Brain microvascular endothelial cell (primary cell): Measurements from ENCODE around the gene PIK3C2G.
A peak's percentile ranks its signal among the peaks of the same experiment; 100 is the strongest.

ENCODE experiments used
- DNase-seq: peaks from one replicate; pipeline ENCODE4 v3.0.0-alpha.2; 2020
- H3K27ac ChIP-seq: fragments of 250-450 bp; sonication (Bioruptor Pico); 2 replicates; pipeline ENCODE4 v1.5.1; 2020; ENCODE audit warnings: mild to moderate bottlenecking, moderate library complexity
- H3K27me3 ChIP-seq: fragments of 250-450 bp; sonication (Bioruptor Pico); replicated peaks from 2 replicates; pipeline ENCODE4 v1.5.1; 2020; ENCODE audit warnings: mild to moderate bottlenecking
- H3K36me3 ChIP-seq: fragments of 250-450 bp; sonication (Bioruptor Pico); replicated peaks from 2 replicates; pipeline ENCODE4 v1.5.1; 2020; ENCODE audit warnings: mild to moderate bottlenecking
- H3K4me3 ChIP-seq: 2 replicates; pipeline ENCODE4 v1.5.1; 2011; ENCODE audit warnings: low read depth, mild to moderate bottlenecking, control low read depth, low read length, moderate library complexity
- CTCF ChIP-seq: IDR thresholded peaks from 2 replicates; pipeline ENCODE4 v1.5.1; 2011; ENCODE audit warnings: low read depth, mild to moderate bottlenecking, moderate library complexity, low read length, control low read depth, inconsistent platforms; ENCODE audit errors: missing control alignments
- in situ Hi-C: cut with HindIII; loops from 2 replicates; pipeline ENCODE4 v1.10.0; 2017; ENCODE audit warnings: low sequenced_read_pairs, low pct_ligation_motif_present

PIK3C2G gene

GRCh38 chr12:18424857-18425256 lies 163.5 kb downstream of the PIK3C2G start:
- H3K36me3 ChIP-seq = no peaks in the 10 kb centered on the region
- TF ChIP-seq CTCF = no peak
- no peak overlapping the region for H3K27ac ChIP-seq
- no peak for DNase-seq
- H3K27me3 ChIP-seq = no peaks in the 10 kb centered on the region
- in situ Hi-C loops = no loop called here
- H3K4me3 ChIP-seq = no peak overlapping the region

- TF ChIP-seq CTCF = no peak
- H3K4me3 ChIP-seq = no peak overlapping the region
- no peak overlapping the region for H3K27ac ChIP-seq
- in situ Hi-C loops = no loop called here
- no peak for DNase-seq
- H3K27me3 ChIP-seq = no peaks in the 10 kb centered on the region
- no peaks in the 10 kb centered on the region for H3K36me3 ChIP-seq
Observed at GRCh38 chr12:18427520-18427919, 166.2 kb downstream of the PIK3C2G start.

- no peak for DNase-seq
- in situ Hi-C loops = no loop called here
- H3K27me3 ChIP-seq = no peaks in the 10 kb centered on the region
- no peaks in the 10 kb centered on the region for H3K36me3 ChIP-seq
- no peak overlapping the region for H3K27ac ChIP-seq
- no peak for TF ChIP-seq CTCF
- H3K4me3 ChIP-seq = no peak overlapping the region
Observed at GRCh38 chr12:18428416-18428815, 167.1 kb downstream of the PIK3C2G start.

DNA sequence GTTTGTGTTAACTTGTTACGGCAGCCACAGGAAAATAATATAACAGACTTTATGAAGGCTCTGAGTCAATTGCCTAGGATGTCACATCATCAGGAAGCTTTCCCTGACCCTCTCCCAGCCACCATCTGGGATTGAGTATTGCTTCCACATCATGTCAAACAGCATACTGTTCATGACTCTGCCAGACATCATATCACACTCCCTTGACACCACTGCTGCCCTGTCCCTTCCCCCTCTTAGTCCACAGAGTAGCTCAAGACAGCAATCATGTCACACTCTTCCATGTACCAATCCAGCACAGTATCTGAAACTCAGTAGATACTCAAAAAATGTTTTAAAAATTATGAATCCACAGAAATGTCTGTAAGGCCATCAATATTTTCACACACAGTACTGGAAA lies 168.0 kb downstream of the PIK3C2G start:
- Histone ChIP-seq H3K27ac (no peak overlapping the region), H3K27me3 (no peaks in the 10 kb centered on the region), H3K36me3 (no peaks in the 10 kb centered on the region), H3K4me3 (no peak overlapping the region)
- no peak for TF ChIP-seq CTCF
- no peak for DNase-seq
- in situ Hi-C loops = no loop called here

DNA sequence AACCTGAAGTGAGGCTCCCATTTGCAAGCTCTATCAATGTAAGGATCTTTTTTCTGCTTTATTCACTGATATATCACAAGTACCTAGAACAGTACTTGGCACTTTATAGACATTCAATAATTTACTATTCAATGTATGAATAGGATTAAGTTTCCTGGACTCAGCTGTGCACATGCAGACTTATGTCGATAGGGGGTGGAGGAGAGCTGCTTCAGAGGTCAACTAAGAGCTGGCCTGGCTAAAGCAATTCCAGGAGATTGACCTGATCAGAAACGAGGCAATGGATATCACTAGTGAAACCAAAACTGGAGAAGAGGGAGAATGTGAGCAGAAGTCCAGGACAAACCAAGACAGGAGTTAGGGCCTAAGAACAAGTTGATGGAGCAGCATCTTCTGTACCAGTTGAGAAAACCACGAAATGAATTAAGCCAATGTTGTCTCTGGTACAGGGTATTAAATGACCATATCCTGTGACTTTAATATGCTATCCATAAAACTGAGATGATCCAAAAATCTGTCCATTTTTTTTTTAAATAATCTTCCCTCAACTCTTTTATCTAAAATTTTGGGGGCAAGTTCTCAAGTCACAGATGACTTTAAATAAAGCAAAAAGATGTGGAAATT lies 169.2 kb downstream of the PIK3C2G start:
- no peak overlapping the region for H3K27ac ChIP-seq
- in situ Hi-C loops = no loop called here
- TF ChIP-seq CTCF = peak; percentile 91
- H3K36me3 ChIP-seq = no peaks in the 10 kb centered on the region
- no peak overlapping the region for H3K4me3 ChIP-seq
- peak; percentile 57 for DNase-seq
- no peaks in the 10 kb centered on the region for H3K27me3 ChIP-seq

- Histone ChIP-seq H3K27me3 (no peaks in the 10 kb centered on the region), H3K27ac (no peak overlapping the region), H3K4me3 (no peak overlapping the region), H3K36me3 (no peaks in the 10 kb centered on the region)
- in situ Hi-C loops = no loop called here
- no peak for DNase-seq
- no peak for TF ChIP-seq CTCF
Observed at GRCh38 chr12:18431771-18432170, 170.5 kb downstream of the PIK3C2G start.
